IPS DF 6.9 (cell line): Measurements from ENCODE around the gene MIEF2.

Experiments used
- DNase-seq: peaks from one replicate; pipeline ENCODE4 v3.0.0-alpha.2; 2013; ENCODE audit warnings: low read depth, low spot score
- H3K27ac ChIP-seq: one replicate; pipeline ENCODE4 v1.5.1; 2013; ENCODE audit warnings: low read length, control low read depth
- H3K27me3 ChIP-seq: 2 replicates; pipeline ENCODE4 v1.6.1; 2013; ENCODE audit warnings: mild to moderate bottlenecking, low read length; ENCODE audit not compliant: control insufficient read depth, insufficient read depth
- H3K36me3 ChIP-seq: 2 replicates; pipeline ENCODE4 v1.6.1; 2013; ENCODE audit warnings: low read length; ENCODE audit not compliant: control insufficient read depth, insufficient read depth
- H3K4me1 ChIP-seq: 2 replicates; pipeline ENCODE4 v1.6.1; 2013; ENCODE audit warnings: low read length; ENCODE audit not compliant: control insufficient read depth, insufficient read depth
- H3K4me3 ChIP-seq: 2 replicates; pipeline ENCODE4 v1.5.1; 2013; ENCODE audit warnings: mild to moderate bottlenecking, low read length
- H3K9me3 ChIP-seq: 2 replicates; pipeline ENCODE4 v1.6.1; 2013; ENCODE audit warnings: low read length, inconsistent platforms; ENCODE audit not compliant: control insufficient read depth, insufficient read depth
- WGBS: extraction: QIAGEN DNeasy Blood & Tissue Kit; methylation state at CpG from one replicate; pipeline ENCODE4 v1.1.7; 2013; ENCODE audit warnings: mixed read lengths, missing lambda C conversion rate; ENCODE audit not compliant: insufficient read length, insufficient coverage; 5-methylcytosine and 5-hydroxymethylcytosine counted together

MIEF2 gene

DNA sequence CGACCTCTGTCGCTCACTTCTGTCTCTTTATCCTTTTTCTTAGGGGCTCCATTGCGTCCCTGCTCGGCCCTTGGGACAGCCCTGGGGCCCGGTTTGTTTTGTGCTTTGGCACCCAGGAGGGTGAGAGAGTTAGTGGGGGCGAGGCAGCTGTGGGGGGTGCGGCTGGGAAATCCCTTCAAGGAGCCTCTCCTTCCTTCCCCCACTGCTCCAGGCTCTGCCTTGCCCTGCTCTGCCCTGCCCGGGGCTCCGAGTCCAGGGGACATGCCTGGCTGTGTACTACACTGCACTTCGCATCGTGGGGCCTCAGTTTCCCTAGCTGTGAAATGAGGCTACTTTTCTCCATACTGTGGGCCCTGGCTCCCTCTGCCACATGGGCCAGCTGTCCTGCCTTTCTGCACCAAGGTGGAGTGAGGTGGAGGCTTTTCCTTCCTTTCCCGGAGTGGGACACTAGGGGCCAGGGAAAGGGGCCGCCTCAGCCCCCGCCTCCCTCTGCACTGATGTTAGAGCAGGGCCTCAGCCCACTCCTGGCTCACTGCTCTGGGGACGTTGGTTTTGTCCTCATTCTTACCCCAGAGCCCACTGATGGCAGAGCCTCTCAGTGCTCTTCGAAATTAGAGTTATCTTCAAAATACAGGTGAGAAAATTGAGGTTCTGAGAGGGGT is 34.0 kb upstream of the MIEF2 start:
- Histone ChIP-seq H3K9me3 (no peaks in the 10 kb centered on the region), H3K4me1 (peaks cover 4% of the 10 kb centered on the region), H3K27me3 (no peaks in the 10 kb centered on the region), H3K27ac (no peak overlapping the region), H3K4me3 (peak overlapping the region; percentile 59; the same call in 1 of the 2 replicates), H3K36me3 (no peaks in the 10 kb centered on the region)
- no peak for DNase-seq
- no CpG with 5 or more reads among the region's 16 CpGs for WGBS

DNA sequence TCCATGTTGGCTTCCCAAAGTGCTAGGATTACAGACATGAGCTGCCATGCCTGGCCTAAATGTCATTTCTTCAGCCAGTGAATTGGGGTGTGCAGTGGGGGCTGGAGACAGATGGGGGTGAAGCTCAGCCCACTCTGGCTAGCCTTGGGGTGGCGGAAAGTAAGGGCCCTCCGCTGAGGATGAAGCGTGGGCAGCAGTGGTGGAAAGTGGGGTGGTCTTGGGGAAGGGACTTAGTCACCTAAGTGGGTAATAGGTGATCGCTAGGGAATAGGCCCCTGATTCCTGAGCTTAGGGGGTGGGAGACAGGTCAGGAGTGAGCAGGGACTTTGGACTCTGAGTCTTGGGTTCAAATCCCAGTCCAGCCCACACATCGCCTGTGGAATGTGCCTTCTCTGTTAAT is 32.8 kb upstream of the MIEF2 start:
- no CpG with 5 or more reads among the region's 5 CpGs for WGBS
- no peak overlapping the region for H3K27ac ChIP-seq
- no peaks in the 10 kb centered on the region for H3K9me3 ChIP-seq
- H3K4me3 ChIP-seq, result no peak overlapping the region
- peaks cover 4% of the 10 kb centered on the region for H3K4me1 ChIP-seq
- no peaks in the 10 kb centered on the region for H3K27me3 ChIP-seq
- H3K36me3 ChIP-seq, result no peaks in the 10 kb centered on the region
- DNase-seq, result no peak

GRCh38 chr17:18228176-18228682 is 32.2 kb upstream of the MIEF2 start:
- H3K4me1 ChIP-seq, result peaks cover 4% of the 10 kb centered on the region
- no peak overlapping the region for H3K4me3 ChIP-seq
- no peak for DNase-seq
- H3K36me3 ChIP-seq, result no peaks in the 10 kb centered on the region
- no peak overlapping the region for H3K27ac ChIP-seq
- H3K9me3 ChIP-seq, result no peaks in the 10 kb centered on the region
- H3K27me3 ChIP-seq, result no peaks in the 10 kb centered on the region
- WGBS, result no CpG with 5 or more reads among the region's 10 CpGs

DNA sequence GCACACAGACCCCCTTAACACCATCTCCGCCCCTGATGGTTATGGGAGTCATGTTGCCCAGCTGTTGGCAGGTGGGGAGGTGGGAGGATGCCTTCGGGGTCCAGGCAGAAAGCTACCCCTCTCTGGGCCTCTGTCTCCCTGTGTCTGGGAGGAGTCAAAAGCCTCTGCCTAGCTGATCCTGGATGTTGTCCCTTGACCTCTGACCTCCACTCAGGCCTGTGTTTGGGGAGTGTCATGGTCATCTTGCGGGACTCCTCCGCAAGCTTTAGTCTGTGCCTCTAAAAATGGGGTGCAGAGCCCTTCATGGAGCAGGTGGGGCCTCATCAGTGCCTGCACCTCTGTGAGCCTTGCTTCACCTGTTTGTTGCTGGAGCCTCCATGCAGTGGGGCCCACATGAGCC is 31.2 kb upstream of the MIEF2 start:
- H3K9me3 ChIP-seq, result no peaks in the 10 kb centered on the region
- no peak overlapping the region for H3K4me3 ChIP-seq
- no peak for DNase-seq
- H3K27me3 ChIP-seq, result no peaks in the 10 kb centered on the region
- no CpG with 5 or more reads among the region's 4 CpGs for WGBS
- H3K4me1 ChIP-seq, result 0 out of 2 replicates have a peak, but pooled peaks cover 1% of the 10 kb centered on the region
- H3K36me3 ChIP-seq, result peaks cover 6% of the 10 kb centered on the region
- H3K27ac ChIP-seq, result no peak overlapping the region

DNA sequence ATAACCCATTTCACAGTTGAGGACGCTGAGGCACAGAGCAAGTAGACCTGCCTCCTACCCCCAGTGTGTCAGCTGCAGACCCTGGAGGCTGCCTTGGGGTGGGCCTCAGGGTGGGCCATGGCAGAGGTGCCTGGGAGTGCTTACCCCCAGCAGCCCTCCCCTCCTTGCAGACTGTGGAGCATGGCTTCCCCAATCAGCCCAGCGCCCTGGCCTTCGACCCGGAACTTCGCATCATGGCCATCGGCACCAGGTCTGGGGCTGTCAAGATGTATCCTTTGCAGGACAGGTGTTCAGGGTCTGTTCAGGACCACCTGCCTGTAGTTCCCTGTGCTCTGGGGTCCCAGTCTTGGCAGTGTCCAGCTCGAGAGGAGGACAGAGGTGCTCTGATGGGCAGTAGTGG is 30.7 kb upstream of the MIEF2 start:
- Histone ChIP-seq H3K4me1 (0 out of 2 replicates have a peak, but pooled peaks cover 1% of the 10 kb centered on the region), H3K27ac (no peak overlapping the region), H3K27me3 (no peaks in the 10 kb centered on the region), H3K9me3 (no peaks in the 10 kb centered on the region), H3K36me3 (peaks cover 11% of the 10 kb centered on the region), H3K4me3 (no peak overlapping the region)
- DNase-seq, result no peak
- no CpG with 5 or more reads among the region's 7 CpGs for WGBS

GRCh38 chr17:18230288-18231141 is 29.9 kb upstream of the MIEF2 start:
- no peak overlapping the region for H3K4me3 ChIP-seq
- no CpG with 5 or more reads among the region's 14 CpGs for WGBS
- DNase-seq, result no peak

GRCh38 chr17:18231164-18231563 is 29.3 kb upstream of the MIEF2 start:
- Histone ChIP-seq H3K27ac (no peak overlapping the region), H3K9me3 (no peaks in the 10 kb centered on the region), H3K36me3 (peaks cover 23% of the 10 kb centered on the region), H3K27me3 (no peaks in the 10 kb centered on the region), H3K4me3 (no peak overlapping the region), H3K4me1 (0 out of 2 replicates have a peak, but pooled peaks cover 1% of the 10 kb centered on the region)
- no peak for DNase-seq
- WGBS, result no CpG with 5 or more reads among the region's 9 CpGs

More at GRCh38 chr17:18230288-18231141, 29.9 kb upstream of the MIEF2 start:
- Histone ChIP-seq H3K36me3 (peaks cover 18% of the 10 kb centered on the region), H3K27ac (no peak overlapping the region), H3K4me1 (0 out of 2 replicates have a peak, but pooled peaks cover 1% of the 10 kb centered on the region), H3K27me3 (no peaks in the 10 kb centered on the region), H3K9me3 (no peaks in the 10 kb centered on the region)

GRCh38 chr17:18233803-18234518 is 26.5 kb upstream of the MIEF2 start:
- H3K9me3 ChIP-seq, result no peaks in the 10 kb centered on the region

GRCh38 chr17:18234853-18235380 is 25.5 kb upstream of the MIEF2 start:
- 0 out of 2 replicates have a peak, but pooled peaks cover 1% of the 10 kb centered on the region for H3K4me1 ChIP-seq
- no peak overlapping the region for H3K4me3 ChIP-seq
- no peak for DNase-seq
- no peaks in the 10 kb centered on the region for H3K27me3 ChIP-seq
- peaks cover 44% of the 10 kb centered on the region for H3K36me3 ChIP-seq
- no peaks in the 10 kb centered on the region for H3K9me3 ChIP-seq
- no CpG with 5 or more reads among the region's 22 CpGs for WGBS
- H3K27ac ChIP-seq, result no peak overlapping the region

More at GRCh38 chr17:18233803-18234518, 26.5 kb upstream of the MIEF2 start:
- peaks cover 44% of the 10 kb centered on the region for H3K36me3 ChIP-seq
- no peaks in the 10 kb centered on the region for H3K27me3 ChIP-seq
- WGBS, result no CpG with 5 or more reads among the region's 22 CpGs
- H3K27ac ChIP-seq, result no peak overlapping the region
- 0 out of 2 replicates have a peak, but pooled peaks cover 1% of the 10 kb centered on the region for H3K4me1 ChIP-seq
- DNase-seq, result no peak
- H3K4me3 ChIP-seq, result no peak overlapping the region
